ENCODE data around the gene ARRB1. TPM values are rescaled to one million over a fixed set of nuclear protein-coding genes. Genes with fewer than 3 reads are reported as not detected.

The ARRB1 gene
- total and polyA plus RNA-seq, 2 of the 13 experiments (the other 11 are each of a cell fraction or from before 2014, with no cell fraction given): 22.5 to 35.7 TPM

DNA sequence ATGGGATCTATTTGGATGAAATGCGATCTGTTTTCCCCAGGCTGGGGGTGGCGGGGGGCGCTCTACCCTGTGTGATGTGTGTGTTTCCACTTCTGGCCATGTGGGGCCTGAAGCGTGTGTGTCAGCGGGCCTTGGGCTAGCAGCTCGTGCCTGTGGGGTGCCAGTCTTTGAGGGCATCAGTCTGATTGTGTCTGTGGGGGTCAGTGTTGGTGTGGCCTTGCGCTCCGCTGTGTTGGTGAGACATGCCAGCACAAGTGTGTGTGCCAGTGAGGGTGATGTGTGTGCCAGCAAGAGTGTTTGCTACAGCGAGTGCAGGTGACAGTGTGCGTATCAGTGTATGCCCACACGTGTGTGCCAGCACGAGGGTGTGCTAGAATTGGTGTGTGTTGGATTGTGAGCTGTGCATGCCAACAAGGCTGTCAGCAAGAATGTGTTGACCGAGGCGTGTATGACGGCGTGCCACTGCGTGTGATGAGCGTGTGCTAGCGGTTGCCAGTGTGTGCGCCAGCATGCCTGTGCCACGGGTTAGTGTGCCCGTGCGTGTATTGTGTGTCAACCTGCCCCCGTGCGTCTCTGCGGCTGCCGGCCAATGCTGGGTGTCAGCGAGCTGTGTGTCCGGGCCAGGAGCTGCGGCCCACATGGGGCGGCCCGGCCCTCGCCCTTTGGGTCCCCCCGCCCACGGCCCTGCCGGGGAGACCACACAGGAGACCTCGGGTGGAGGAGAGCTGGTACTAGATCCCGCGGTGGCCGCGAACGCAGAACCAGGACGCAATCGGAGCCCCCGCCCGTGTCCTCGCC, 519 bp downstream of the ARRB1 start (continued):
- TF ChIP-seq, protein P1, sequence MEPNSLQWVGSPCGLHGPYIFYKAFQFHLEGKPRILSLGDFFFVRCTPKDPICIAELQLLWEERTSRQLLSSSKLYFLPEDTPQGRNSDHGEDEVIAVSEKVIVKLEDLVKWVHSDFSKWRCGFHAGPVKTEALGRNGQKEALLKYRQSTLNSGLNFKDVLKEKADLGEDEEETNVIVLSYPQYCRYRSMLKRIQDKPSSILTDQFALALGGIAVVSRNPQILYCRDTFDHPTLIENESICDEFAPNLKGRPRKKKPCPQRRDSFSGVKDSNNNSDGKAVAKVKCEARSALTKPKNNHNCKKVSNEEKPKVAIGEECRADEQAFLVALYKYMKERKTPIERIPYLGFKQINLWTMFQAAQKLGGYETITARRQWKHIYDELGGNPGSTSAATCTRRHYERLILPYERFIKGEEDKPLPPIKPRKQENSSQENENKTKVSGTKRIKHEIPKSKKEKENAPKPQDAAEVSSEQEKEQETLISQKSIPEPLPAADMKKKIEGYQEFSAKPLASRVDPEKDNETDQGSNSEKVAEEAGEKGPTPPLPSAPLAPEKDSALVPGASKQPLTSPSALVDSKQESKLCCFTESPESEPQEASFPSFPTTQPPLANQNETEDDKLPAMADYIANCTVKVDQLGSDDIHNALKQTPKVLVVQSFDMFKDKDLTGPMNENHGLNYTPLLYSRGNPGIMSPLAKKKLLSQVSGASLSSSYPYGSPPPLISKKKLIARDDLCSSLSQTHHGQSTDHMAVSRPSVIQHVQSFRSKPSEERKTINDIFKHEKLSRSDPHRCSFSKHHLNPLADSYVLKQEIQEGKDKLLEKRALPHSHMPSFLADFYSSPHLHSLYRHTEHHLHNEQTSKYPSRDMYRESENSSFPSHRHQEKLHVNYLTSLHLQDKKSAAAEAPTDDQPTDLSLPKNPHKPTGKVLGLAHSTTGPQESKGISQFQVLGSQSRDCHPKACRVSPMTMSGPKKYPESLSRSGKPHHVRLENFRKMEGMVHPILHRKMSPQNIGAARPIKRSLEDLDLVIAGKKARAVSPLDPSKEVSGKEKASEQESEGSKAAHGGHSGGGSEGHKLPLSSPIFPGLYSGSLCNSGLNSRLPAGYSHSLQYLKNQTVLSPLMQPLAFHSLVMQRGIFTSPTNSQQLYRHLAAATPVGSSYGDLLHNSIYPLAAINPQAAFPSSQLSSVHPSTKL (CRISPR knock-in tag; IDR thresholded peaks at IDR 0.05): no peak
- TF ChIP-seq ZNF337 (CRISPR knock-in tag; IDR thresholded peaks at IDR 0.05; ENCODE audit: borderline replicate concordance, low read depth) (no peak), DMTF1 (CRISPR knock-in tag; IDR thresholded peaks at IDR 0.05) (0 out of 2 replicates have a peak, but pooled peaks have one; percentile 38), ZNF329 (CRISPR knock-in tag; IDR thresholded peaks at IDR 0.05; ENCODE audit: low read depth) (peak; percentile 51; the same call in 1 of the 2 replicates), MIER2 (CRISPR knock-in tag; IDR thresholded peaks at IDR 0.05) (no peak), ZNF615 (CRISPR knock-in tag; IDR thresholded peaks at IDR 0.05; ENCODE audit: borderline replicate concordance) (no peak), JUN (CRISPR knock-in tag; IDR thresholded peaks at IDR 0.05) (no peak), ZMAT3 (CRISPR knock-in tag; conservative IDR thresholded peaks at IDR 0.05) (peak; percentile 23; the same call in 1 of the 2 replicates), ZNF7 (CRISPR knock-in tag; IDR thresholded peaks at IDR 0.05) (no peak), CHD2 (IDR thresholded peaks at IDR 0.05; ENCODE audit: low read depth, low read length) (no peak), ZNF430 (CRISPR knock-in tag; IDR thresholded peaks at IDR 0.05) (peak; percentile 7; the same call in 1 of the 2 replicates), RXRB (CRISPR knock-in tag; IDR thresholded peaks at IDR 0.05; ENCODE audit: borderline replicate concordance) (no peak), ZNF761 (CRISPR knock-in tag; conservative IDR thresholded peaks at IDR 0.05) (no peak)
- TF ChIP-seq, protein P2, sequence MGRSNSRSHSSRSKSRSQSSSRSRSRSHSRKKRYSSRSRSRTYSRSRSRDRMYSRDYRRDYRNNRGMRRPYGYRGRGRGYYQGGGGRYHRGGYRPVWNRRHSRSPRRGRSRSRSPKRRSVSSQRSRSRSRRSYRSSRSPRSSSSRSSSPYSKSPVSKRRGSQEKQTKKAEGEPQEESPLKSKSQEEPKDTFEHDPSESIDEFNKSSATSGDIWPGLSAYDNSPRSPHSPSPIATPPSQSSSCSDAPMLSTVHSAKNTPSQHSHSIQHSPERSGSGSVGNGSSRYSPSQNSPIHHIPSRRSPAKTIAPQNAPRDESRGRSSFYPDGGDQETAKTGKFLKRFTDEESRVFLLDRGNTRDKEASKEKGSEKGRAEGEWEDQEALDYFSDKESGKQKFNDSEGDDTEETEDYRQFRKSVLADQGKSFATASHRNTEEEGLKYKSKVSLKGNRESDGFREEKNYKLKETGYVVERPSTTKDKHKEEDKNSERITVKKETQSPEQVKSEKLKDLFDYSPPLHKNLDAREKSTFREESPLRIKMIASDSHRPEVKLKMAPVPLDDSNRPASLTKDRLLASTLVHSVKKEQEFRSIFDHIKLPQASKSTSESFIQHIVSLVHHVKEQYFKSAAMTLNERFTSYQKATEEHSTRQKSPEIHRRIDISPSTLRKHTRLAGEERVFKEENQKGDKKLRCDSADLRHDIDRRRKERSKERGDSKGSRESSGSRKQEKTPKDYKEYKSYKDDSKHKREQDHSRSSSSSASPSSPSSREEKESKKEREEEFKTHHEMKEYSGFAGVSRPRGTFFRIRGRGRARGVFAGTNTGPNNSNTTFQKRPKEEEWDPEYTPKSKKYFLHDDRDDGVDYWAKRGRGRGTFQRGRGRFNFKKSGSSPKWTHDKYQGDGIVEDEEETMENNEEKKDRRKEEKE (IDR thresholded peaks at IDR 0.05): no peak
- TF ChIP-seq, protein P3, sequence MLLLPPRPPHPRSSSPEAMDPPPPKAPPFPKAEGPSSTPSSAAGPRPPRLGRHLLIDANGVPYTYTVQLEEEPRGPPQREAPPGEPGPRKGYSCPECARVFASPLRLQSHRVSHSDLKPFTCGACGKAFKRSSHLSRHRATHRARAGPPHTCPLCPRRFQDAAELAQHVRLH (CRISPR knock-in tag; IDR thresholded peaks at IDR 0.05; ENCODE audit: borderline replicate concordance, low read depth): no peak; the same call in 1 of the 2 replicates
